BJ (cell line): ENCODE data around the gene MAN2A2. TPM values are rescaled to one million over a fixed set of nuclear protein-coding genes. Genes with fewer than 3 reads are reported as not detected.

ENCODE experiments used
- CTCF ChIA-PET: fragments of 350-600 bp; formaldehyde crosslinking; extraction: SDS; loops from one replicate; lab custom pipeline; 2021; ENCODE audit warnings: antibody characterized with exemption, inconsistent platforms; lab: Yijun Ruan, JAX
- POLR2A ChIA-PET: fragments of 300-600 bp; sonication (Branson Sonifier 250); formaldehyde crosslinking; extraction: SDS; loops from one replicate; lab custom pipeline; 2021; ENCODE audit warnings: antibody characterized with exemption; lab: Charles Lee
- DNase-seq: peaks from one replicate; pipeline ENCODE4 v3.0.0-alpha.2; 2011; ENCODE audit warnings: low read depth
- H3K27me3 ChIP-seq: 2 replicates; pipeline ENCODE4 v1.6.0; 2011; ENCODE audit warnings: low read length; ENCODE audit not compliant: control insufficient read depth, insufficient read depth
- H3K36me3 ChIP-seq: 2 replicates; pipeline ENCODE4 v1.5.1; 2011; ENCODE audit warnings: low read length; ENCODE audit not compliant: control insufficient read depth, insufficient read depth
- H3K4me3 ChIP-seq: 2 replicates; pipeline ENCODE4 v1.5.1; 2011; ENCODE audit warnings: low read depth, mild to moderate bottlenecking, control low read depth, low read length
- polyA plus RNA-seq: library from polyadenylated mRNA; depleted of rRNA; stranded (reverse); fragments of >200 nt; gene quantifications from 2 replicates; pipeline ENCODE4 v1.2.3, GENCODE V29; 2011
- TF ChIP-seq, protein P1 (sequence below): IDR thresholded peaks from 2 replicates; pipeline ENCODE4 v1.5.1; 2011; ENCODE audit warnings: low read depth, mild to moderate bottlenecking, control low read depth, inconsistent platforms, low read length, moderate library complexity; ENCODE audit not compliant: insufficient read depth

Gene MAN2A2
- polyA plus RNA-seq, 1 experiment: 40.4 TPM

DNA sequence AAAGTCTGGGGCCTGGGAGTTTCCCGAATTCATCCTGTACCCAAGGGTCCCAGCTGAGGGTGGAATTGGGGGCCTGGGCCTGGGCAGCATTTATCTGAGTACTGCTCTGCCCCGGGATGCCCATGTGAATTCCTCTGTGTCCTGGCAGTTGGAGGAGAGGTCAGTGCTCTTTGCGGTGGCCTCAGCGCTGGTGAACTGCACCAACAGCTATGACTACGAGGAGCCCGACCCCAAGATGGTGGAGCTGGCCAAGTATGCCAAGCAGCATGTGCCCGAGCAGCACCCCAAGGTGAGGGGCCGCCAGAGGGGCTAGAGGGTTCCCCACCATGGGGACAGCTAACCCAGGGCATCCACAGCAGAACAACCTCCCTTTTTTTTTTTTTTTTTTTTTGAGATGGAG lies 45.4 kb downstream of the MAN2A2 start:
- Histone ChIP-seq H3K27me3 (no peaks in the 10 kb centered on the region), H3K4me3 (no peak overlapping the region), H3K36me3 (peaks cover 48% of the 10 kb centered on the region)
- CTCF ChIA-PET: interaction anchor here (1.2 to 10.2 kb wide), 3 partner anchors 8 to 15 kb away, joined by 3 to 87 read pairs (median 5); partner anchors contain the start of genes HDDC3 and UNC45A
- TF ChIP-seq, protein P1, sequence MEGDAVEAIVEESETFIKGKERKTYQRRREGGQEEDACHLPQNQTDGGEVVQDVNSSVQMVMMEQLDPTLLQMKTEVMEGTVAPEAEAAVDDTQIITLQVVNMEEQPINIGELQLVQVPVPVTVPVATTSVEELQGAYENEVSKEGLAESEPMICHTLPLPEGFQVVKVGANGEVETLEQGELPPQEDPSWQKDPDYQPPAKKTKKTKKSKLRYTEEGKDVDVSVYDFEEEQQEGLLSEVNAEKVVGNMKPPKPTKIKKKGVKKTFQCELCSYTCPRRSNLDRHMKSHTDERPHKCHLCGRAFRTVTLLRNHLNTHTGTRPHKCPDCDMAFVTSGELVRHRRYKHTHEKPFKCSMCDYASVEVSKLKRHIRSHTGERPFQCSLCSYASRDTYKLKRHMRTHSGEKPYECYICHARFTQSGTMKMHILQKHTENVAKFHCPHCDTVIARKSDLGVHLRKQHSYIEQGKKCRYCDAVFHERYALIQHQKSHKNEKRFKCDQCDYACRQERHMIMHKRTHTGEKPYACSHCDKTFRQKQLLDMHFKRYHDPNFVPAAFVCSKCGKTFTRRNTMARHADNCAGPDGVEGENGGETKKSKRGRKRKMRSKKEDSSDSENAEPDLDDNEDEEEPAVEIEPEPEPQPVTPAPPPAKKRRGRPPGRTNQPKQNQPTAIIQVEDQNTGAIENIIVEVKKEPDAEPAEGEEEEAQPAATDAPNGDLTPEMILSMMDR: no peak
- POLR2A ChIA-PET: no interaction called here
- no peak for DNase-seq

DNA sequence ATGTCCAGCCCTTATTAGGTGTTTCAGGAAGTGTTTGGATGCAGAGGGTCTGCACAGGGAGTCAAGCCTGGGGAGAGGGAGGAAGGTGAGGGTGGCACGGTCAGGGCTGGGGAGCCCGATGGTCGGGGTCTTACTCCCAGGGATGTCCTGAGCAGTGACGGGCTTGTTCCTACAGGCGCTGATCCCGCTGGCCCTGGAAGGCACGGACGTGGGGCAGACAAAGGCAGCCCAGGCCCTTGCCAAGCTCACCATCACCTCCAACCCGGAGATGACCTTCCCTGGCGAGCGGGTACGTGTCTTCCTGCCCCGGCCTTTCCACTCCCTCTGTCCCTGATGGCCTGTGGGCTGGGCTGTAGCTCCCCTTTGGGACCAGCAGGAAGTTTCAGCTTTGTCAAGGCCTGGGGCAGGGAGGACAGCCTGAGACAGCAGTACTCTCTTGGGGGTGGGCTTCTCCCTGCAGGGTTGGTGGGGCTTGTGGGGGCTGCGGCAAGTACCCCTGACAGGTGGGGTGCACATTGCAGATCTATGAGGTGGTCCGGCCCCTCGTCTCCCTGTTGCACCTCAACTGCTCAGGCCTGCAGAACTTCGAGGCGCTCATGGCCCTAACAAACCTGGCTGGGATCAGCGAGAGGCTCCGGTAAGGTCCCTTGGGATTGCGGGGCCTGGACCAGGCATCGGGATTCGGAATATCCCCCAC lies 47.0 kb downstream of the MAN2A2 start:
- DNase-seq: no peak
- ChIA-PET POLR2A (no interaction called here), CTCF (interaction anchor here (10.2 kb wide), 1 partner anchor 17 kb away, joined by 87 read pairs; the partner anchor contains the start of genes HDDC3 and UNC45A)
- TF ChIP-seq, protein P1: no peak
- Histone ChIP-seq H3K4me3 (no peak overlapping the region), H3K36me3 (peaks cover 44% of the 10 kb centered on the region), H3K27me3 (no peaks in the 10 kb centered on the region)

DNA sequence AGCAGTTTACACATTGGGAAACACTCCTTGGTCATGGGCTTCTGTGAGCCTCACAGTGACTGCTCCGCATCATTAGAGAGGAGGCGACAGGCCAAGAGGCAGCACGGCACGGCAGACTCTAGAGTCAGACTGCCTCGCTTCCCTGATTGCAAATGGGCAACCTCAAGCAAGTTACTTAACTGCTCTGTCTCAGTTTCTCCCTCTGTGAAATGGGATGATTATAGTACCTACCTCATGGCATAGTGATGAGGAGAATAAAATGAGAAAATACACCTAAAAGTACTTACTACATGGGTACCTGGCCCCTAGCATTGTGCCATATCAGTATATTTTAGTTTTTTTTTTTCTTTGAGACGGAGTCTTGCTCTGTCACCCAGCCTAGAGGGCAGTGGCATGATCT lies 47.6 kb downstream of the MAN2A2 start:
- TF ChIP-seq, protein P1: no peak
- H3K36me3 ChIP-seq: peaks cover 43% of the 10 kb centered on the region
- H3K4me3 ChIP-seq: no peak overlapping the region
- no peaks in the 10 kb centered on the region for H3K27me3 ChIP-seq
- ChIA-PET CTCF (interaction anchor here (4.3 to 10.2 kb wide), 2 partner anchors 17 kb away, joined by 37 to 87 read pairs; partner anchors contain the start of genes HDDC3 and UNC45A), POLR2A (no interaction called here)
- DNase-seq: no peak

DNA sequence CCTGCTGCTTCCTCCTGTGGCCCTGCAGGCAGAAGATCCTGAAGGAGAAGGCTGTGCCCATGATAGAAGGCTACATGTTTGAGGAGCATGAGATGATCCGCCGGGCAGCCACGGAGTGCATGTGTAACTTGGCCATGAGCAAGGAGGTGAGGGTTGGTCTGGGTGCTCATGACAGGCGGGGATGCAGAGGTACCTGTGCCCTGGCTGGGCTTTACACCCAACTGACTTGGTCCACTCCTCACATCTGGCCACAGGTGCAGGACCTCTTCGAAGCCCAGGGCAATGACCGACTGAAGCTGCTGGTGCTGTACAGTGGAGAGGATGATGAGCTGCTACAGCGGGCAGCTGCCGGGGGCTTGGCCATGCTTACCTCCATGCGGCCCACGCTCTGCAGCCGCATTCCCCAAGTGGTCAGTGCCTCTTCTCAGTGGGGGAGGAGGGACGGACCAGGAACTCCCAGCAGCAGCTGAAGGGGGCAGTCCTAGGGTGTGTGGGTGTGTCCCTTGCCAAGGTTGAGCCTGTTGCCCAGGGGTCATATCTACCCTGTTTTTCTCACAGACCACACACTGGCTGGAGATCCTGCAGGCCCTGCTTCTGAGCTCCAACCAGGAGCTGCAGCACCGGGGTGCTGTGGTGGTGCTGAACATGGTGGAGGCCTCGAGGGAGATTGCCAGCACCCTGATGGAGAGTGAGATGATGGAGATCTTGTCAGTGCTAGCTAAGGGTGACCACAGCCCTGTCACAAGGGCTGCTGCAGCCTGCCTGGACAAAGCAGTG lies 50.0 kb downstream of the MAN2A2 start:
- DNase-seq: no peak

More for the DNA sequence above, 50.0 kb downstream of the MAN2A2 start:
- TF ChIP-seq, protein P1: no peak
- POLR2A ChIA-PET: no interaction called here
- CTCF ChIA-PET: interaction anchor here (0.6 to 4.3 kb wide), 3 partner anchors 20 to 1449 kb away, joined by 3 to 37 read pairs (median 4); partner anchors contain the start of genes HDDC3 and UNC45A
- no peaks in the 10 kb centered on the region for H3K27me3 ChIP-seq
- H3K36me3 ChIP-seq: peaks cover 31% of the 10 kb centered on the region
- no peak overlapping the region for H3K4me3 ChIP-seq
